Subcutaneous adipose tissue (tissue), 4 donors: ENCODE data around the gene CROCC2. TPM values are rescaled to one million over a fixed set of nuclear protein-coding genes. Genes with fewer than 3 reads are reported as not detected.

ENCODE experiments used
- CTCF ChIP-seq: fragments of 450-650 bp; IDR thresholded peaks from one replicate; pipeline ENCODE4 v1.5.1; 2016; ENCODE audit warnings: low read depth, mild to moderate bottlenecking, control low read depth, antibody characterized with exemption, moderate library complexity
- total RNA-seq, 4 donors: library from RNA; depleted of rRNA; stranded (reverse); fragments of >200 nt; gene quantifications; one replicate each; pipeline ENCODE4 v1.1.0, GENCODE V29; 2016

CROCC2 gene
- total RNA-seq, 4 donors from 2014 or later: not detected

- TF ChIP-seq CTCF: no peak
Measured at GRCh38 chr2:240982821-240983281, 76.7 kb downstream of the CROCC2 start.

GRCh38 chr2:240983361-240983995, 77.3 kb downstream of the CROCC2 start:
- TF ChIP-seq CTCF: no peak

DNA sequence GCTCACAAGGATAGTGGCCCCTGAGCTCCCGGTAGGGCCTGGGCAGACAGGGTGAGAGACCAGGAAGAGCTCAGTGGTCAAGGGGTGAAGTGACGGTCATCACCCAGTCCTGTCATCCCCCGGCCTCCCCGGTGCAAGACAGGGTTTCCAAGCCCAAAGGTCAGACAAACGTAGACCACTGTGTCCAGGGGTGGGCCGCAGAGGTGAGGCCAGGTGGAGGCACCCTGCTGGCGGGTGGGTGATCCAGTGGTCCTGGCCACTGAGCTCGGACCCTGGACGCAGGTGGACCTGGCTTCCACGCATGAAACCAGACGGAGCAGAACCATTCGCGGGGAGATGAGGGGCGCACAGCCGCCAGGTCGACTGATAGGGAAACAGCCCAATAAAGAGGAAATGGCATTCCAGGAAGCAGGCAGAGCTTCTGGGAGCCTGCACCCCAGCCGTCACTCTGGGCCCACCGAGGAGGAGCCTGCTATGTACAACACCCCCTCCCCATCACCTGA, 77.9 kb downstream of the CROCC2 start:
- TF ChIP-seq CTCF: no peak

- TF ChIP-seq CTCF: no peak
Measured at GRCh38 chr2:240985881-240986786, 80.0 kb downstream of the CROCC2 start.

DNA sequence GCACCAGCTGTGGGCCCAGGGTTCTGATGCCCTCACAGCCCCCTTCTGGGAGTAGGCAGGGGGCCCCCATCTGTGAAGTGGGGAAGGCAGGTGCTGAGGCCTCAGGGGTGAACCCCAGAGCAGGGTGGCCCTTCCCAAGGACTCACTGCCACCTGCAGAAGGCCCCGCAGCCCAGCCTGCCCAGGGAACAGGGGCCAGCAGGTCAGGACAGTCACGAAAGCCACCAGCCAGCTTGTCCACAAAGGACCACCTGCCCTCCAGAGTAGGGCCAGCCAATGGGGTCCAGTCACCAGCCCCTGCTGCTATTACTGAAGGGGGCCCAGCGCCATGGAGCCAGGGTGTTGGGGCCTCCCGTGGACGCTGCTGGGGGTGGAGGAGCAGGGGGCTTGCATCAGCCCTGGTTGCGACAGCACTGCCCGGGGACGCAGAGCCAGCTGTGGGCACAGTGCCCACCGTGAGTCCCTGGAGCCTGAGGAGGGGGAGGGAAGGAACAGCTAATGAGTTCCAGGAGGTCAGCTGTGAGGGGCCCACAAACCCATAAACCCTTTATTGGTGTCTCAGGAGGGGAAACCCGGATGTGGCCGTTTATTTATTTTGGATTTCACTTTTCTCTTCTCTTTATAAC, 80.8 kb downstream of the CROCC2 start:
- no peak for TF ChIP-seq CTCF

- TF ChIP-seq CTCF: no peak
Measured at GRCh38 chr2:240987588-240987987, 81.5 kb downstream of the CROCC2 start.

GRCh38 chr2:240988146-240988545, 82.0 kb downstream of the CROCC2 start:
- TF ChIP-seq CTCF: no peak
